GM21723 (cell line): ENCODE data around the gene MYL4.
"Not testable (repeated sequence)": the region's sequence is repeated elsewhere in the genome, so short reads cannot be mapped to it uniquely, and the experiment has no call there.

ENCODE experiments used
- ATAC-seq: cut with Tn5 transposase; IDR thresholded peaks from one replicate; pipeline ENCODE4 v1.9.1; 2021; ENCODE audit warnings: mild to moderate bottlenecking, moderate library complexity; ENCODE audit not compliant: unreplicated experiment

MYL4 gene

GRCh38 chr17:47192554-47192953 lies 16.6 kb upstream of the MYL4 start:
- ATAC-seq: no peak

- ATAC-seq: no peak
These were observed 15.1 kb upstream of the MYL4 start for GRCh38 chr17:47193931-47194511.

- ATAC-seq: no peak
These were observed 11.3 kb upstream of the MYL4 start for GRCh38 chr17:47197821-47198220.

- ATAC-seq: no peak
These were observed 9.4 kb upstream of the MYL4 start for GRCh38 chr17:47199627-47200324.

- no peak for ATAC-seq
These were observed 8.9 kb upstream of the MYL4 start for GRCh38 chr17:47200325-47200664.

- no peak for ATAC-seq
These were observed 8.0 kb upstream of the MYL4 start for GRCh38 chr17:47201166-47201565.

- no peak for ATAC-seq
These were observed 5.0 kb upstream of the MYL4 start for GRCh38 chr17:47203984-47204721.

GRCh38 chr17:47204722-47205418 lies 4.3 kb upstream of the MYL4 start:
- ATAC-seq: peak; percentile 41

- peak; percentile 60 for ATAC-seq
These were observed 3.7 kb upstream of the MYL4 start for GRCh38 chr17:47205419-47205963.

- no peak for ATAC-seq
These were observed 1.7 kb upstream of the MYL4 start for GRCh38 chr17:47207143-47208067.

GRCh38 chr17:47209499-47209898 lies 351 bp downstream of the MYL4 start:
- no peak for ATAC-seq

GRCh38 chr17:47210105-47210504 lies 957 bp downstream of the MYL4 start:
- ATAC-seq: no peak

GRCh38 chr17:47210779-47211178 lies 1.6 kb downstream of the MYL4 start:
- ATAC-seq: no peak

GRCh38 chr17:47212458-47212857 lies 3.3 kb downstream of the MYL4 start:
- no peak for ATAC-seq

- ATAC-seq: no peak
These were observed 4.4 kb downstream of the MYL4 start for GRCh38 chr17:47213540-47213939.

GRCh38 chr17:47214931-47215330 lies 5.8 kb downstream of the MYL4 start:
- no peak for ATAC-seq

GRCh38 chr17:47216821-47217220 lies 7.7 kb downstream of the MYL4 start:
- not testable (repeated sequence) for ATAC-seq

- not testable (repeated sequence) for ATAC-seq
These were observed 8.1 kb downstream of the MYL4 start for GRCh38 chr17:47217279-47217678.

GRCh38 chr17:47218896-47219430 lies 9.8 kb downstream of the MYL4 start:
- no peak for ATAC-seq
